Uterus (tissue), 2 donors: ENCODE data around the gene CHIC2.

ENCODE experiments used
- CTCF ChIP-seq, 4 experiments: fragments of 200-600 bp in 2 of 4; fragments of 450-650 bp in 2 of 4; sonication (generic) in 2 of 4; IDR thresholded peaks; one replicate each; pipeline ENCODE4 v1.5.1; 2016 to 2019; ENCODE audit warnings: antibody characterized with exemption in 4 of 4, mild to moderate bottlenecking in 2 of 4, moderate library complexity in 1 of 4
- POLR2A ChIP-seq, 2 donors: fragments of 450-650 bp; IDR thresholded peaks; one replicate each; pipeline ENCODE4 v1.6.1; 2016; ENCODE audit warnings: antibody characterized with exemption in 2 of 2, mild to moderate bottlenecking in 1 of 2, moderate library complexity in 1 of 2

GRCh38 chr4:54073271-54073880 lies 9.0 kb upstream of the CHIC2 start:
- TF ChIP-seq CTCF (IDR thresholded peaks at IDR 0.05) (no peak), POLR2A (IDR thresholded peaks at IDR 0.05) (no peak)
